GM12892 (cell line): ENCODE data around the gene CDC14A.
"Not testable (repeated sequence)": the region's sequence is repeated elsewhere in the genome, so short reads cannot be mapped to it uniquely, and the experiment has no call there.

ENCODE experiments used
- POLR2A ChIP-seq: IDR thresholded peaks from 2 replicates; pipeline ENCODE4 v1.6.1; 2011; ENCODE audit warnings: low read depth, low read length, control low read depth
- POLR2AphosphoS5 ChIP-seq: IDR thresholded peaks from 2 replicates; pipeline ENCODE4 v1.6.1; 2011; ENCODE audit warnings: low read depth, low read length, control low read depth
- TAF1 ChIP-seq: IDR thresholded peaks from 2 replicates; pipeline ENCODE4 v1.6.1; 2011; ENCODE audit warnings: low read depth, mild to moderate bottlenecking, control low read depth, low read length, borderline replicate concordance

GRCh38 chr1:100405902-100406301 is 53.6 kb downstream of the CDC14A start:
- TF ChIP-seq POLR2A, POLR2AphosphoS5, TAF1: not testable (repeated sequence)
